ENCODE measurements around the gene GLYATL1B.

- TF ChIP-seq POLR2AphosphoS5 (IDR thresholded peaks at IDR 0.05; ENCODE audit: low read depth, low read length) (no peak), TAF1 (IDR thresholded peaks at IDR 0.05; ENCODE audit: borderline replicate concordance, insufficient read depth, low read length) (no peak), SIN3A (IDR thresholded peaks at IDR 0.05; ENCODE audit: borderline replicate concordance, insufficient read depth, low read length) (no peak), REST (IDR thresholded peaks at IDR 0.05; ENCODE audit: insufficient read depth in 1 of 2, low read depth in 2 of 2, low read length in 2 of 2) (no peak)
Observed at GRCh38 chr11:59053387-59053786, 32.7 kb upstream of the GLYATL1B start.

Measured in PFSK-1 (cell line).